Ascending aorta (tissue), 2 donors: ENCODE results near the gene CEP295NL. TPM values are rescaled to one million over a fixed set of nuclear protein-coding genes. Genes with fewer than 3 reads are reported as not detected.

Experiments
- DNase-seq, 2 donors: peaks; one replicate each; pipeline ENCODE4 v3.0.0-alpha.2; 2019; ENCODE audit warnings: low spot score in 2 of 2
- H3K27ac ChIP-seq, 2 donors: fragments of 200-600 bp; sonication (generic); one replicate each; pipeline ENCODE4 v1.5.1; 2016 to 2017; ENCODE audit warnings: mild to moderate bottlenecking in 1 of 2
- H3K27me3 ChIP-seq: fragments of 200-600 bp; sonication (generic); one replicate; pipeline ENCODE4 v1.5.1; 2017
- H3K36me3 ChIP-seq, 2 donors: fragments of 200-600 bp; sonication (generic); one replicate each; pipeline ENCODE4 v1.5.1; 2016
- H3K4me1 ChIP-seq, 2 donors: fragments of 200-600 bp; sonication (generic); one replicate each; pipeline ENCODE4 v1.5.1; 2016 to 2017; ENCODE audit warnings: mild to moderate bottlenecking in 1 of 2
- H3K4me3 ChIP-seq, 2 donors: fragments of 200-600 bp; sonication (generic); one replicate each; pipeline ENCODE4 v1.5.1; 2016 to 2017; ENCODE audit warnings: mild to moderate bottlenecking in 1 of 2
- H3K9me3 ChIP-seq, 2 donors: fragments of 200-600 bp; sonication (generic); one replicate each; pipeline ENCODE4 v1.5.1; 2016
- CTCF ChIP-seq, 3 experiments: fragments of 200-600 bp in 2 of 3; fragments of 450-650 bp in 1 of 3; sonication (generic) in 2 of 3; IDR thresholded peaks; one replicate each; pipeline ENCODE4 v1.5.1; 2016 to 2019; ENCODE audit warnings: antibody characterized with exemption in 3 of 3, mild to moderate bottlenecking in 1 of 3, moderate library complexity in 1 of 3
- intact Hi-C: fragments of 100-400 bp; cut with DNase I; formaldehyde crosslinking; loops from one replicate; pipeline ENCODE4 v1.15.1; 2023
- total RNA-seq: library from RNA; depleted of rRNA; stranded (reverse); fragments of >200 nt; gene quantifications from one replicate; pipeline ENCODE4 v1.1.0, GENCODE V29; 2016

CEP295NL gene
- total RNA-seq, 1 donor from 2014 or later: 10.7 TPM

- H3K27me3 ChIP-seq: no peaks in the 10 kb centered on the region
- no peak for TF ChIP-seq CTCF (IDR thresholded peaks at IDR 0.05)
- intact Hi-C loops: loop anchor here (1.0 kb wide), 4 partner anchors 9 to 94 kb away; partner anchors contain the start of genes TIMP2 and USP36
- peak overlapping the region; percentile 17 to 38 for H3K4me3 ChIP-seq
- no peaks in the 10 kb centered on the region for H3K36me3 ChIP-seq
- DNase-seq: peak; percentile 95 to 99
- H3K9me3 ChIP-seq: no peaks in the 10 kb centered on the region
- H3K4me1 ChIP-seq: peaks cover 15 to 40% of the 10 kb centered on the region in 2 donors
- H3K27ac ChIP-seq: peak overlapping the region; percentile 88 to 98
Observed at GRCh38 chr17:78933959-78934568, 31.1 kb upstream of the CEP295NL start.

GRCh38 chr17:78933025-78933958, 30.3 kb upstream of the CEP295NL start:
- intact Hi-C loops: no loop called here
- peaks cover 15 to 40% of the 10 kb centered on the region in 2 donors for H3K4me1 ChIP-seq
- no peaks in the 10 kb centered on the region for H3K9me3 ChIP-seq
- H3K36me3 ChIP-seq: no peaks in the 10 kb centered on the region
- peak overlapping the region; percentile 17 to 38 for H3K4me3 ChIP-seq
- peak; percentile 65 to 93 for DNase-seq
- H3K27ac ChIP-seq: peak overlapping the region; percentile 88 to 98
- no peak for TF ChIP-seq CTCF (IDR thresholded peaks at IDR 0.05)
- H3K27me3 ChIP-seq: no peaks in the 10 kb centered on the region

- Histone ChIP-seq H3K27me3 (no peaks in the 10 kb centered on the region), H3K9me3 (no peaks in the 10 kb centered on the region), H3K36me3 (no peaks in the 10 kb centered on the region), H3K4me3 (no peak overlapping the region), H3K27ac (peak overlapping the region; percentile 0 to 42), H3K4me1 (peaks cover 14 to 44% of the 10 kb centered on the region in 2 donors)
- intact Hi-C loops: no loop called here
- no peak for TF ChIP-seq CTCF (IDR thresholded peaks at IDR 0.05)
- no peak for DNase-seq
Observed at GRCh38 chr17:78929908-78930775, 27.1 kb upstream of the CEP295NL start.

- Histone ChIP-seq H3K4me3 (peak overlapping the region; percentile 94 to 98), H3K27ac (peak overlapping the region; percentile 92 to 96), H3K36me3 (no peaks in the 10 kb centered on the region), H3K4me1 (peaks cover 24 to 49% of the 10 kb centered on the region in 2 donors), H3K9me3 (no peaks in the 10 kb centered on the region), H3K27me3 (no peaks in the 10 kb centered on the region)
- no peak for TF ChIP-seq CTCF (IDR thresholded peaks at IDR 0.05)
- intact Hi-C loops: loop anchor here (1.0 to 2.0 kb wide), 6 partner anchors 8 to 85 kb away; partner anchors contain the start of gene USP36
- peak; percentile 66 to 94 for DNase-seq
Observed at GRCh38 chr17:78925662-78926555, 22.9 kb upstream of the CEP295NL start.
